NCI-H1417 (cell line): ENCODE measurements around the gene PTGR3.

ENCODE experiments used
- DNase-seq, 3 experiments: peaks; one replicate each; lab custom pipeline; 2025; lab: John Stamatoyannopoulos, UW

The PTGR3 gene

DNA sequence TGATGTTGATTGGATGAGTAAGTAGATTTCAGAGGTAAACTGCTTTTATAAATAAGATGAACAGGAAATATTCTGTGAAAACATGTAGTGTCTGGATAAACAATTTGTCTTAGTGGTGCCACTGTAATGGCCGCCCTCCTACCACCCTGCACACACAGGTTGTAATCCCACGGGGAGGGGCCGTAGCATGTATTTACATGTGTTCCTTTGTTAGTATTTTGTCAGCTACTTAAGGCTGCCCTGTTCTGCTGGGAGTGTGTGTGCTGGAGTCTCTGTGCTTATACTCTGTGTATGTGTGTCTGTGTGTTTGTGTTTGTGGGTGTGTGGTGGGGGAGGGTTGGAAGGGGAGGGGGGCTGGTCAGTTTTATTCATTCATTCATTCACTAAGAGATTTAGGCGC is 6.7 kb upstream of the PTGR3 start:
- peak in 2 of 3 experiments; percentile 18 to 50 for DNase-seq

DNA sequence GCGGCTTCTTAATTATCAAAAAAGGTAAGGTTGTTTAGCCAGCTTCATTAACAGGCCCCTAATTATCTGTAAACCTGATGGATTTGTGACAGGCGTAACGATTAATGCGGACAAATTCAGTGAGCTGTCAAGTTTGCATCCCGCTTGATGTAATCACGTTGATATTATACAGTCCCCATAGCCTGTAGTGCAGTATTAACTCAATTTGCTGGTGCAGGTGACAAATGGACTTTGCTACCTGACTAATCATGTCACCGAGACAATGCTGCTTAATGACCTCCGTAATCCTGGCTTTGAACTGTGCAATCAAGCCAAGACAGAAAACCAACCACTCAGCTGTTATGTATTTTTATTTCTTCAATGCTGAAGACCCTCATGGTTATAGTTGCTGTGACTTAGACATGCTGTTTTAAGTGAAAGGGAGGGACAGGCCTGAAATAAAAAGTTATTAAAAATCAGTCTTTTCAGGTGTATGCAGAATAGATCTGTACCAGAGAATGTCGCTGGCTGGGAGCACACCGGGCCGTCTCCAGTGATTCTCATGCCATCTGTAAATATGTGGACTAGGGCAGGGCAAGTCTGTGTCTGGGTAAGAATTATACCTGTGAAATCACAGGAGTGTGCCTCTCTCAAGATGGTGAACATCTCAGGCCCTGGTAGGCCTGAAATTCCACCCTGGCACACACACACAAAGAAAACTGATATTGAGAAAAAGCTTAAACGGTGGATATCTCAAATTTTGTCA is 6.0 kb upstream of the PTGR3 start:
- DNase-seq: peak in 2 of 3 experiments; percentile 59 to 86

DNA sequence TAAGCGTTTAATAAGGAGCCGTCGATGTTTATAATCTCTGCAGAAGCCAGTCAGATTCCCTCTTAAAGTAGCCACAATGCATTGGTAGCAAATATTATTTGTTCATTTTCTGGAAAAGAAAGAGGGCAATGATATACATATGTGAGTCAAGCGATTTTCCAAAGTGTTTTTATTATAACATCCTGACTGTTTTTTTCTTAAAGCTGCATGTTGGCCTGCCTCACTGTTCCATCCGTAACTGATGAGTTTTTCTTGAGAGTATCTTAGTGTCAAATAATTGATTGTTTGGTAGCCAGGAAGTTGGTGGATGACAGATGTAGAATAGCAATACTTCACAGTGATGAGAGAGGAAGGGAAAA is 5.4 kb upstream of the PTGR3 start:
- DNase-seq: no peak

DNA sequence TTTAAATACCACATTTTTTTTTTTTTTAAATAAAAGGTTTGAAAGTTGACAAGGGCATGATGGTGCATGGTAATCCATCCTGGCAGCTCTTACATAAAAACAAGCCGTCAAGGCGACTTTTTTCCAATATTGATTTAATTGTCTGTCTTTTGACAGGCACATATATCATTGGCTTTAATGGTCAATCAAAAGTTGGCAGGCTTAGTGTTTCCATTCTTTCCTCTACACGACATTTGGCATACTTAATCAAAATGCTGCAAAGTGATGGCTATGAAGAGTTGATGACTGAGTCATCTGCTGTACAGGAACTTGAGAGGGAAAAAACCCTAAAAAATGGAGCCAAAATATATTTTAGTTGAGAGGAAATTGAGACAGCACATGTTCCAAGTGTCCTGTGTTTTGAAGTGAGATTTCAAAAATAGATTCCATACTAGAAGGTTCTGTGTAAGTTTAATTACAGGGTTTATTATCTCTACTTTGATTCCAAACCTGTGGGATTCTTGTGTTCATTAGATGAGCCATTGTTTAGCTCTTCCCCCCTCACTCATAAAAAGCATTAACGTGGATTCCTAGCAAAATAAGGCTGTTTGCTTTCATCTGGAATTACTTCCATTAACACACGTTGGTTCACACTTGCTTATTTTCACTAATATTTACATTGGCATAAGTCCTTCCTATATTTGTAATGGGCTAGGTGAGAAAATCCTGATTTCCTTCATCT is 4.8 kb upstream of the PTGR3 start:
- peak in 2 of 3 experiments; percentile 57 to 93 for DNase-seq

DNA sequence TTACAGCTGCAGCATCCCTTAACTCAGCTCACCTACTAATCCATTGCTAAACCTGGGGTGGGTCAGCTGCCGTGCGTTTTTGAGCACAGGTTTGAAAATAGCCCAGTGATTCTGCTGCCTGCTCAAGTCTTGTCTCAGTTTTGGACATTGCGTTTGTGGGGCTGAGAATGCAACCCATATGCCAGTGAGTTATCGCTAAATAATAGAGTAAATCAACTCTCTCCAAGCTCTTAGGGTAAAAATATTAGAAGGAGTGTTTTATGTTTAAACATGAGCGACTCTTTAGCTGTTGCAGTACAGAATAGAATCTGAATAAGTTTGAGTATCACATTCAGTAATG is 3.8 kb upstream of the PTGR3 start:
- no peak for DNase-seq

DNA sequence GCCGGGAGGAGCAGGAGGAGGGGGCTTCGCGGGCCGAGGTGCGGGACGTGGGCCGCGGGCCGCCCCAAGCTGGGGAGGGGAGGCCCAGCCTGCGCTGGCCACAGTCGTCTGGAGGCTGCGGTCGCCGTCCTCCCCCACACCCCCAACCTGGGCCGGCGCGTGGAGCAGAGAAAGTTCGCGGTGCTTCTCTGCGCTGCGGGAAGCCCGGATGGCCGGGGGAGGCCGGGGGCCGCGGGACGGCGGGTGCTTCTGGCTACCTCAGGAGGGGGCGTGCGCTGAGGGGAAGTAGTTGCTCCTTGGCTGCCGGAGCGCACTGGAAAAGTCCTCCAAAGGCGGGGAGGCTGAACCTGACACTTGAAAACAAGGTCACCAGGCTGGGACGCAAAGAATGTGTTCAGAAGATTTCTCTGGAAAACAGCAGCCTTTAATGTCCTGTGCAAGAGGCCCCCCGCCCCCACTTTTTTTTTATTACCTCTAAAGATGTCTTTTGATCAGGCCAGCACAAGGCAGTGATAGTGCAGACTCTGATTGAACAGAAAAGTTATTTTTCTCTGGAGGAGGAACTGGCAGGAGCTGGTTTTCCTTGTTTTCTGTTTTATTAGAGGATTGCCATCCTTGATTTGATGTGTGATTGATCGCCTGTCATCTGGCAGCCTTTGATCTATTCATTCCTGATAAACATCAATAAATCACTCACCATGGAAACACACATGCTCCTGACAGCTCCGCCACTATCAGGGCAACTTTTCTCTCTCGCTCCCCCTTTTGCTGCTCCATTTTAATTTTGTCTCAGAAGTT is 3.2 kb upstream of the PTGR3 start:
- peak; percentile 39 to 87 (median 81) for DNase-seq

DNA sequence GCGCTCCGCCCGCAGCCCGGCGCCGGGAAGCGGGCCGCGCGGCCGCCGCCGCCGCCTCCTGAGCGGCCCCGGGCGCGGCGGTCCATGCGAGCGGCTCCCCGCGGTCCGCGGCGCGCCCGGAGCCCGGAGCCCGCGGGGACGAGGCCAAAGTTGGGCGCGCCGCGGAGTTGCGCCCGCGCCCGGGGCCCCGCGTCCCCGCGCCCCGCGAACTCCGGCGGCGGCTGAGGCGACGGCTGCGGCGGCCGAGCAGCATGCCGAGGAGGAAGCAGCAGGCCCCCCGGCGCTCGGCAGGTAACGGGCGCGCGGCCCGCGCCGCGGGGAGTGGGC is 2.6 kb upstream of the PTGR3 start:
- peak in 1 of 3 experiments; percentile 75 for DNase-seq

DNA sequence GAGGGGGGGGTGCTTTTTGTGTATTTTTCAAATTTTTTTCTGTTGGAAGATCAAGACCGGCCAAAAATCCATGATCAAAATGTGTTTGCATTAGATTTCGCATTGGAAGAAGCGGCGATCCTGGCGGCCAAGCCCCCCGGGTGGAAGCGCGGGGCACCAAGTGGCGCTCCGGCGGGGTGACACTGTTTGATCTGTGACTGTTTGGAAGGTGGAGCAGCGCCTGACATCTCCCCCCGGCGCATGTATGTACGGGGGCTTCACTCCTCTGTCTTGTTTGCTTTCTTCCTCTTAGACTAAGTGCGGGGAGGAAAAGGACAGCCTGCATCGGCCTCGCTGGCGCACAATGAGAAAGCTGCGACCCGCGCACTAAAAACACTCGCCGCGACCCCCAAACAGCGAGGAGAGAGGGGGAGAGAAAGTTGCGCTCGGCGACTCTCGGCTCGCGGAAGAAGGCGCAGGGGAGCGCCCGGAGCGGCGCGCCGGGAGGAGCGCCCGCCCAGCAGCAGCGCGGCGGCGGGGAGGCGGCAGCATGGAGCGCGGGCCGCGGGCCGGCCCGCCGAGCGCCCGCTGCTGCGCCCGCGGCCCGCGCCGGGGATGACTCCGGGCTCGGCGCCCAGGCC is 2.2 kb upstream of the PTGR3 start:
- peak in 2 of 3 experiments; percentile 85 to 86 for DNase-seq

DNA sequence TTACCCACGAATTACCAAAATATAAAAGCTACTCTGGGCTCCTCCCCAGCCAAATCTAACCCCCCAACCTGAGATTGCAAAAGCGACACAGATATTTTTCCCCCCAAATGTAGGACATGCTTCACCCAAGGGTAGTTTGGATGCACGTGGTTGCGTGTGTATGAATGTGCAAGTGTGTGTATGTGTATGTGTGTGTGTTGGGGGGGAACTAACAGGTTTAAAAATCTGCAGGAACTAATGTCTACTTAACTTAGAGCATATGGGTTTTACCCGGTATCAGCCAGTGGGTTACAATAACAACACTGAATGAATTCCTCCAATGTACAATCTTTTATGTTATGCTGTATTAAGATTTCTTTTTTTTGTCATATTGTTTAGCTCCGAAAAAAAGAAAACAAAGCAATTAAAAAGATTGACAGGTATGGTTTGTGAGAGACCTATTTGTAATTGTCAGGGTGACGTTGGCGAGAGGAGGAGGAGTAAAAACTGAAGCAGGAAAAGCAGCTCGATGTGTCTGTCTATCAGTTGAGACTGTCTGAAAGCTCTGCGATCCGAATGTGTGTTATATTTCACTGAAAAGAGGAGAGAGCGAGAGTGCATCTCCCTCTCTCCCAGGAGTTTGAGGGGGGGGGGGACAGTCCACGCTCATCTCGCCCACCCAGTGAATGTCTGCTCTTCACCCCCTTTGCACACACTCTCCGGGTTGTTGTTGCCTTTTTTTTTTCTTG is 1.5 kb upstream of the PTGR3 start, which contains the start of gene TSHZ1:
Gene TSHZ1 (plus strand): TSS at position 524 of the 728 bp plus-strand sequence. CDS start 1,080 bp downstream, outside the sequence.
- DNase-seq: peak; percentile 79 to 96 (median 86)

DNA sequence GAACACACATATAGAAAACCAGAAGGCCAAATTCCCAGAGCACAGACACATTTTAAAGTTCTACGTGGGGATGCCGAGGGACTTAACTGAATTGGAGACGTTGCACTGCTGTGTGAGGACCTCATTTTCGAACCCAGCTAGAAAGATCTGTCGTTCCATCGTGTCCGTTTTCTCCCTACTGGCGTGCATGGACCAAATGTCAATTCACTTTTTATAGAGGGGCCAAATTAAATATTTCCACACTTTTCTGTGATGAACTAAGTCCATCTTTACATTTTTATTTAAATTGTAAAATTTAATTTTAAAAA is 966 bp upstream of the PTGR3 start:
- peak in 2 of 3 experiments; percentile 42 to 92 for DNase-seq

DNA sequence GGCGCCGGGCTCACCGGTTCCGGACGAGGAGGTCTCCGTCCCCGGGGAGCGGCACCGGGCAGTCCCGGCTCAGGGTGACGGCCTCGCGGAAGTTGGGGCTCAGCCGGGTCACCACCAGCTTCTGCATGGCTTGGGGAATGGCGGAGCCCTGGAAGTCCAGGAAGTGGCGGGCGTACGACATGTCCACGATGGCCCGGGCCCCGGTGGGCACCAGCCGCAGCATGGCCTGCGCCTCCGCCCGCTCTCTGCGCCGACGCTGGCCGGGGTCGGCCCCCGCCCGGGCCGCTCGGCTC is 157 bp downstream of the PTGR3 start:
- no peak for DNase-seq

DNA sequence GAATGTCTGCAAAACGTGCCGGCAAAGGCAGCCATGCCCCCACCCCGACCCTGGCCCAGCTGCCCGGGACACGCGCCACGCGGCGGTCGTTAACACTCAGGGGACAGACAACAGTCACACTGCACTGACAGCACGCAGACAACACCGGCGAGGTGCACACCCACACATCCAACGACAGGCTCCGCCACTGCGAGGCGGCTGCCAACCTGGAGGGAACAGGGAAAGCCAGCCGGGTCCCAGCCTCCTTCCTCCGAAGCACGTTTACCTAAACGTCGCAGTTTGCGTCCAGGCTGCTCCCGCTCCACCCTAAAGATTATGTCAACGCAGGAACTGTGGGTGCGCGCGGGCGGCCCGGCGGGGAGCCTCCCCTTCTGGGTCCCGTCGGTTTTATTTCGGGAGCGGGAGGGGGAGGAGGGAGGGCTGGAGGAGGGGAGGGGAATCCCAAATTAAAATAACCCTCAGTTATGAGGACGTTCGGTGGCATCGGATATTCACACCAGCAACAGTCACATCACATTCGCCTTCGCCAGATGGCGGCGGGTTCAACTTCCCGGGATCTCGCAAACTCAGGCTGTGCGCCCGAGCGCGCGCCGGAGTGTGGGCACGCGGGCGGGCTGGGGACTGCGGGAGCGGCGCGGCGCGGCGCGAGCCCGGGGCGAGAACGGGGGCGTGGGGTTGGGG is 644 bp downstream of the PTGR3 start:
- DNase-seq: peak; percentile 41 to 91 (median 89)

DNA sequence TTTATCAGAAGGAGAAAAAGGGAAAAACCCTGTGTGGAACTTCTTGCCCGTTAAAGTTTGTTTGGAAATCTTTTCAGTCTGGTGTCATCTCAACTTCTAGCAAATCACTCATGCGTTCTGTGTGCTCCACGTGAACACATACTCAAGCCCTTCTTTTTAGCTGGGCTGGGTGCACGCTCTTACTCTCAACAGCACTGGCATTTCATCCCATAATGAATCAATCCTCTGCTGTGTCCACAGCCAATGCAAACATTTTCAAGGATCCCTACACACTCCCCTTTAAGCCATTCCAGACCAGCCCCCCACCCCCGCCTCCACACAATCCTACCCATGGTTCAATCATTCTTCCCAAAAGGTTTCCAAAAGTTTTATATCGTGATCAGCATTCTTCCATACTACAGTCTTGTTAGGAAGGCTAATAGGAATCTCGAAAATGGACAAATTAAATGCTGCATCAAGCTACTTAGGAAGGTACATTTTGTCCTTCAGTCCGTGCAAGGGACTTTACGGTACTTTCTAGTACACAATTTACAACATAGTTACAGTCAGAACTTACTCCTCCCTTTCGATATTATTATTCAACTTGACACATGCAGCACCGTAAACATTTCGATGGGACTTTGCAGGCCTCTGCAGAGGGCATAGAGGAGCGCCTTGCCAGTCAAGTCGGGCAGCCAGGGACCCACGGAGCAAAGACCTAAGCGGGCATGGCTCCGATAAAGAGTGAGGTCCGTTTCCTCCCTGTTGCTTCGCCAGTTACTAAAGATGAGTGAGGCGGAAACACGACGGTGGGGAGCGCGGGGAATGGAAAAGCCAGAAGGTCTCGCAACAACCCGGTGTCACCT is 1.4 kb downstream of the PTGR3 start:
- peak in 2 of 3 experiments; percentile 82 to 86 for DNase-seq

DNA sequence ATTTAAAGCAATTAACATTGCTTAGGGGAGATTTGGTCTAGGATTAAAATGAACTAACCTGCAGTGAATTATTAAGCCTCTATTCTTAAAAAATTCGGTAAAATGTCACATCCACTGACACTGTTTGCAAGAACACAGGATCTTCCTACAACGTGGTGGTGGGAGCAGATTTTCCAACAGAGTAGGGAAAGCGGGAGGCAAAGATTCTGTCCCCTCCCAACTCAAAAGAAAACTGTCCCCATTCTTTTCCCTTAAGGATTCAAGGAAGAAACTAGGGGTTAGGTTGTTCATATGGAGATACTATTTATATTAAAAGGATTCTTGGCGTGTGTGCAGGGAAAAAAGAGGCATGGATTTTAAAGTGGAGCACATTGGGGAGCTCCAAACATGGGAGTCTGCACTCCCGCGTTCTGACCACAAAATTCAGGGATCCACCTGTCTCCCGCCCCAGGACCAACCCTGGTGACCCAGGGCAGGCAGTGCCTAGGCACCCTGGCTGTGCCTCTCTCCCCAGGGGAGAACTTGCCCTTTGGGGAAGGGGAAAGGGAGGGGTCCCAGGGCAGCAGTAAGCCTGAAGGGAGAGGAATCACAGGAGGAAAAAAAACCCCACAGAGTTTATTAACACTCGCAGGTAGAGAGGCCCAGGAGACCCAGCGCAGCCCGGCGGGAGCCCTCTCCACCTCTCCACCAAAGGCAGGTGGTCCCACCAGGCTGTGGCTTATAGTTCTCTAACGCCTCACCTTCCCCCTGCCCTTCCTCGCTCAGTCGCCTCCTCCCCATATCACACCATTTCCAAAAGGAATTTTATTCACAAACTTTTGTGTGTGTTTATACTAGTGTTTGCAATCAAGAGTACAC is 2.3 kb downstream of the PTGR3 start:
- DNase-seq: no peak

DNA sequence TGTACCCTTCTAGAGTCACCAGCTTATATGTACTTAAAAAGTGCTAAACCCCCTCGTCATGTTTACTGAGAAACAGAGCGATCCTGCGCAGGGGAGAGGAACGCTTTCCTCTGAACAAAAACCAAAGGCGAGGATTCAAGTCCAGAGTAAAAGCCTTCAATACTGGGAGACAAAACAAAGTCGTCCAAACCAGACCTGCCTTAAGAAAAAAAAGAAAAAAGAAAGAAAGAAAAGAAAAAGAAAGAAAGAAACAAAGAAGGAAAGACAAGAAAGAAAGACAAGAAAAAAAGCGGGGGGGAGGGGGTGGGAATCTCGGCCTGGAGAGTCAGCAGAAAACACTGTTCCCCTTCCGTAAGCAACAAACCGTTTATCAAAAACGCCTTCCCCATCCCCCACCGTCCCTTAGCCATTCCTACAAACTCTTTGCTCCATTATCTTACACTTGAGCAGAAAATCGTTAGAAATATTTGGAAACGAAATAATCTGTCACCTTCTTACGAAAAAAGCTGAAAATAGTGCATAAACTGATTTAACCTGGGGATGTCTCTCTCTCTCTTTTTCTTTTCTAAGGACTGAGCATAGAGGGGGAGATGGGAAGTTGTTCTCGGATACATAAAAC is 3.3 kb downstream of the PTGR3 start:
- DNase-seq: no peak

DNA sequence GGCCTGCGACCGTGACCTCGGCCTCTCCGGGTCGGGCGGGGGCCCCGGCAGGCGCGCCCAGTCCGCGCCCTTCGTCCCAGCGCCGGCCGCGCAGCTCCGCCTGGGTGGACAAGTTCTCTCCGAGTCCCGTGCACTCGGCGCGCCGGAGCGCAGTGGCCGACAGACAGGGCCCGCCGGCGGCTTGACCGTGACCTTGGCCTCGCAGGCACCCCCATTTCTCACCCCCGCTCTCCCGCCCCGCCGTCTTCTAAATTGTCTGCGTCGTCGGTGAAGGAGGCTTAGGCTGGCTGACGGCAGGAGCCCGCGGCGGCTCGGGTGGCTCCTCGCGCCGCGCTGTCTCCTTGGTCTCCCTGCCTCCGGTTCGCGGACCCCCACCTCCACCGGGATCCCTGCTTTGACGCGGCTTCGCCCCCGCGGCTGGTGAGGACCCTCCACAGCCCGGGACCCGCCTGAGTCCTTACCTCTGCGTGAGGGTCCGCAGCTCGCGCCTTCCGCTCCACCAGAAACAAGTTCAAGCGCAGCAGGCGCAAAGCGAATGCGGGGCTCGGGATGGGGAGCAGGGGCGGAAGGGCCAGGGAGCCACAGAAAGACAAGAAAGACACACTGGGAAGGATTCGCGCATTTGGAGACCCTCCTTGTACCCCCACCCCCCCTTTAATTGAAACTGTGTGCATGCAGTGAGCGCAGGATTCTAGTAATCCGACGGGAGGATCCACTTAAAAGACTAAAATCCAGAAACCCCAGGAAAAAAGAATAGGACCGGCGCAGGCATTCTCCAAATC is 4.0 kb downstream of the PTGR3 start:
- no peak for DNase-seq

DNA sequence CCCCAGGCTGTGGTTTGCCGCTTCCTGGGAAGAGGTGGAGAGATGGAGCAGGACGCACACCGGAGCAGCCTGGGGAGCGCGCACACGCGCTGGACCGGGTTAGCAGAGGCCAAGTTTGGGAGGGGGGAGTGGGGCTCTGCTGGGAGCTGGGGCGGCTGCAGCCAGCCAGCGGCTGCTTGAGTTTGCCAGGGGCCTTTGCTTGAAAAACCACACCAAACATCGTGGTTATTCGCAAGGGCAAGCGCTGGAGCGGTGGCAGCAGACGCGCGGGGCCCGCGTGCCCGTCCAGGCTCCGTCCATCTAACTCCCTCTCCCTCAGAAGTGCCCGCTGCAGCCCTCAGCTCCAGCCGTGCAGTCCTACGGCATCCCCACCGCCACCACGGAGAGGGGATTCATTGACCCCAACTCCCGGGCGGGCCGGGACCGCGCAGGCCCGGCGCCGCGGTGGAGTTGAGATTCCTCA is 4.6 kb downstream of the PTGR3 start:
- no peak for DNase-seq
